AG10803 (cell line): Measurements from ENCODE around the gene MRPL54.

Experiments
- DNase-seq: peaks from one replicate; pipeline ENCODE4 v3.0.0; 2010; ENCODE audit warnings: low read depth
- H3K4me3 ChIP-seq: 2 replicates; pipeline ENCODE4 v1.5.1; 2011; ENCODE audit warnings: mild to moderate bottlenecking, low read length, control low read depth
- CTCF ChIP-seq: conservative IDR thresholded peaks from 2 replicates; pipeline ENCODE4 v1.5.1; 2011; ENCODE audit warnings: mild to moderate bottlenecking, low read length, control low read depth, inconsistent platforms

Gene MRPL54

GRCh38 chr19:3790209-3790734 lies 27.8 kb downstream of the MRPL54 start:
- no peak overlapping the region for H3K4me3 ChIP-seq
- no peak for TF ChIP-seq CTCF
- no peak for DNase-seq

GRCh38 chr19:3790941-3791340 lies 28.5 kb downstream of the MRPL54 start:
- DNase-seq: no peak
- TF ChIP-seq CTCF: no peak
- H3K4me3 ChIP-seq: no peak overlapping the region

- no peak overlapping the region for H3K4me3 ChIP-seq
- DNase-seq: no peak
- no peak for TF ChIP-seq CTCF
Measured at GRCh38 chr19:3792114-3792513, 29.6 kb downstream of the MRPL54 start.

DNA sequence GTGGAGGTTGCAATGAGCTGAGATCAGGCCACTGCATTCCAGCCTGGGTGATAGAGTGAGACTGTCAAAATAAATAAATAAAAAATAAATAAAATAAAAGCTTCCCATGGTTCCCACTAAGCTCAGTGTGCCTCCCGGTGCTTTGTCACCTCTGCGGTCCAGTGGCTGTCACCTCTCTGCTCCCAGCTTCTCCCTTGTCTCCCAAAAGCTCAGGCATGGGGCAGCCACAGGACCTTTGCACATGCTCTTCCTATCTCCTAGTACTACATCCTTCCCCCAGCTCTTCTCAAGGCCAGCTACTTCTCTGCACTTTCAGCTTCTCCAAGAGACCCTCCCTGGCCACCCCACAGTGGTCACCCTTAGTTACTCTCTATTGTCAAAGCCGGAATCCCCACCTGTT lies 31.3 kb downstream of the MRPL54 start:
- no peak for DNase-seq
- no peak overlapping the region for H3K4me3 ChIP-seq
- TF ChIP-seq CTCF: no peak

- no peak for TF ChIP-seq CTCF
- H3K4me3 ChIP-seq: no peak overlapping the region
- DNase-seq: no peak
Measured at GRCh38 chr19:3796358-3796757, 33.9 kb downstream of the MRPL54 start.

- H3K4me3 ChIP-seq: no peak overlapping the region
- peak; percentile 8 for DNase-seq
- TF ChIP-seq CTCF: no peak
Measured at GRCh38 chr19:3798137-3798536, 35.7 kb downstream of the MRPL54 start.

GRCh38 chr19:3800996-3801395 lies 38.5 kb downstream of the MRPL54 start:
- DNase-seq: no peak
- no peak for TF ChIP-seq CTCF
- H3K4me3 ChIP-seq: no peak overlapping the region
